ENCODE measurements around the gene GRIN2A. TPM values are rescaled to one million over a fixed set of nuclear protein-coding genes. Genes with fewer than 3 reads are reported as not detected.

Gene GRIN2A
- total and polyA plus RNA-seq, 2 of the 8 experiments (the other 6 are each of a cell fraction or from before 2014, with no cell fraction given) = 0.18 to 1.8 TPM

DNA sequence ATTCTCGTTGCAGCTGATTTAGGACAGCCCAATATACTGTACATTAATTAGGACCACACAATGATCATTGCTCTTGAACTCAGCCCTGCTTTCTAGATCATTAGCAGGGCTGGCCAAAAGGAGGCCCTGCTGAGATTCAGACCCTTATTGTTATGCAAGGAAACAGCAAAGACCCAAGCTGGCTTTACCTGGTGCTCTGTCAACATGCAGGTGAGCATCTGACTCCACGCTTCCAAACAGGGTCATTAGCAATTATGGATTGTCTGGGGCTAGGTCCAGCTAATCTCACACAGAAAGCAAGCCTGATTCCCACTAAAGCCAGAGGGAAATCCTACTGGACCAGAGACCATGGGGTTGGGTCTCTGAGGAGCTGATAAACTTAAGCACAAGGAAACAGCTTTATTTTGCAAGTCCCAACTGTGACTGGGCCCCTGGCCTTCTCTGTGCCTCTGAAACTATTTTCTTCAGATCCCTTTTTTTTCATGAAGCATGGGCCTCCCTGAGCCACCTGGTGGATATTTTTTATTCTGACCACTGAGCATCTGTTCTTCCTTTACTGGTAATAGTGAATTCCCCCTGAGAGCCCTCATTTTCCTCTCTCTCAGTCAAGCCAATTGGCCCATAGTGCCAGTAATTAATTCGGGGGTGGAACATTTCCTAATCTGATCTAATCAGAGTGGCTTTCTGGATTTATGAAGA is 236.1 kb downstream of the GRIN2A start (continued):
- TF ChIP-seq JUND (IDR thresholded peaks at IDR 0.05; ENCODE audit: low read length) (no peak), KDM5A (IDR thresholded peaks at IDR 0.05; ENCODE audit: low read length) (no peak), BRCA1 (IDR thresholded peaks at IDR 0.05; ENCODE audit: low read depth, low read length) (no peak)
